ENCODE data around the gene SLC25A33. TPM values are rescaled to one million over a fixed set of nuclear protein-coding genes. Genes with fewer than 3 reads are reported as not detected.
"Not testable (repeated sequence)": the region's sequence is repeated elsewhere in the genome, so short reads cannot be mapped to it uniquely, and the experiment has no call there.

SLC25A33 gene
- total RNA-seq, 1 donor from 2014 or later, result 6.3 TPM

DNA sequence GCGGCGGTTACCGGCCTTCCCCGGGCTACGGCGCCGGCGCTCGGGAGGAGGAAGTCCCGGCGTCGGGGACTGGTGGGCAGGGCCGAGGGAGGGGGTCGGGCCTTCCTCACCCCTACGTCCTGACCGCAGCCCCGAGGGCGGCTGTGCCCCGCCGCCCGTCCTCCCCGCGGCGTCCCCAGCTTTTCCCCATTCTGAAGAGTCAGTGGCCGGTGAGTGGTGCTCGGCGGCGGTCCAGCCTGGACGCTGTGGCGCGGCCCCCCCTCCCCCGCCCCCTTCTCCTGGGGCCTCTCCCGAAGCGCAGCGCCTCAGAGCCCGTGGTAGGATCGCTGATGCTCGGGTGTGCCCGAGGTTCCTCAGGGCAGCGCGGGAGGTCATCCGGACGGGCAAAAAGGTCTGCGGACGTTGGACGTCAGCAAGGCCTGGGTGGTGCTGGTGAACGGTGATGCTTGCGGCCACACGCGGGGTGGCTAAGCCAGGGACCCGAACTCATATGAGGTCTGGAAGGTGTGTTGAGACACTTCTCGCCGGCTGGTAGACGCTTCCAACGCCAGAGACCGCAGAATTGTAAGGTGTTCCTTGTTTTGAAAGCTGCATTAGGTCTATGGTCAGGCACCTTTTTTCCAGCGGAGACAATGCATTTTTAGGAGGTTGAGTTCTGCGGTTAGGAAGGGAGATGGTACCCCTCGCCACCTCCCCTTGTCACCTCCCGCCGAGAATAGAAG lies 725 bp downstream of the SLC25A33 start:
- DNase-seq, result peak; percentile 59

DNA sequence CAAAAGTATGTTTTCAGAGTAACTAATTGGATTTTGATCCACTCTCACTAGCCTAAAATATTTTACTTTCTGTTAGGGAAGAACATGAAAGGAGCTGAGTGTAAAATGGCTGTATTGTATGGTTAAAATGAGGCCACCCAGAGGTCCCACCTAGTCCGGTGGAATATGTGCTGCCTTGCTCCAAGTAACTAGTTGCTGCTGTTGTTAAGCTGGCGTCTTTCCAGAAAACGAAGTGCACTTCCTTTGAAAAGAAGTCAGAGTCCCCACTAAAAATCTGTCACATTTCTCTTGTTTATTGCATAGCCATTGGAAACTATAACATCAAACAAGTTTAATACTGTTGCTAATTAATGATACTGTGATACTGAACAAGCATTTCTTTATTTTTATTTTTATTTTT lies 3.2 kb downstream of the SLC25A33 start:
- DNase-seq, result peak; percentile 82

DNA sequence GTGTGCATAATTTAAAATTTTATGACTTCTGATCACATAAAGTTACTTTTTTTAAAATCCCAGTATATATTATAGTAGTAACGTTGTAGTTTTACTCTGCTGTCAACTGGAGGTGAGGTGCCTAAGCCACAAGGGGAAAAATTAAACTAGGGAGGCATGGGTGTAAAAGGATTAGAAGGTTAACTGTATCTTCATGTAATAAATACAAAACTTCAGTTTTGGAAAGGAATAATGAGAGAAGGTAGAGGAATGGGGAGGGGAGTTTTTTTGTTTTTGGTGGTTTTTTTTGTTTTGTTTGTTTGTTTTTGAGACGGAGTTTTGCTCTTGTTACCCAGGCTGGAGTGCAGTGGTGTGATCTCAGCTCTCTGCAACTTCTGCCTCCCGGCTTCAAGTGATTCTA lies 5.7 kb downstream of the SLC25A33 start:
- DNase-seq, result no peak

DNA sequence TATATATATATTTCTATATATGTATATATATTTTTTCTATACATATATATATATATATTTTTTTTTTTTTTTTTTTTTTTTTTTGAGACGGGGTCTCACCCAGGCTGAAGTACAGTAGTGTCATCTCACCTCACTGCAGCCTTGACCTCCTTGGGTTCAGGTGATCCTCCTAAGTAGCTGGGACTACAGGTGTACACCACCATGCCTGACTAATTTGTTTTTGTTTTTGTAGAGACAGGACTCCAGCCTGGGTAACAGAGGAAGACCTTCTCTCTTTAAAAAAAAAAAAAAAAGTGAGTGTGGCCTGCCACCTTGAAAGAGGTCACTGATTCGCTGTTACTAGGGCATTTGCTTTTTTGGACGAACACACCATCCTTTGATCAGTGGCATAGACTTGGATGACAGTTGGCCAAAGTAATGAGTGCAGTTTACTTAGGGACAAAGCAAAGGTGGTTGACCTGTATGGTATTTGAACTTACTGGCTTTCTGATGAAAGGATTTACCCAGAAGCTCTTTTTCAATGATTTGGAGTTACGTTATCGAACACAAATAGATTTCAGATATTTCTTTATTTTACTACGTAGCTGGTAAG lies 10.8 kb downstream of the SLC25A33 start:
- DNase-seq, result no peak

DNA sequence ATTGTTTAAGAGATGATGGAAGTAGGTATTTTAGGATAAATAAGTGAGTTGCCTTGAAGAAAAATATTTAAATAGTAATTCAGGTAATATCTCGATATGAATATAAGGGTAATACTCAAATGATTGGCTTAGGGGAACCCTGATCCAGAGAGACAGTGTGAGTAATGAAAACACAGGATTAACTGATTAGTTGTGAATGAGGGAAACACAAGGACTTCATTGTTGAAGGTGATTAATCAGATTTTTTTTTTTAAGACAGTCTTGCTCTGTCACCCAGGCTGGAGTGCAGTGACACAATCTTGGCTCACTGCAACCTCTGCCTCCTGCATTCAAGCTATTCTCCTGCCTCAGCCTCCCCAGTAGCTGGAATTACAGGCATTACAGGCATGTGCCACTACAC lies 12.7 kb downstream of the SLC25A33 start:
- DNase-seq, result no peak

DNA sequence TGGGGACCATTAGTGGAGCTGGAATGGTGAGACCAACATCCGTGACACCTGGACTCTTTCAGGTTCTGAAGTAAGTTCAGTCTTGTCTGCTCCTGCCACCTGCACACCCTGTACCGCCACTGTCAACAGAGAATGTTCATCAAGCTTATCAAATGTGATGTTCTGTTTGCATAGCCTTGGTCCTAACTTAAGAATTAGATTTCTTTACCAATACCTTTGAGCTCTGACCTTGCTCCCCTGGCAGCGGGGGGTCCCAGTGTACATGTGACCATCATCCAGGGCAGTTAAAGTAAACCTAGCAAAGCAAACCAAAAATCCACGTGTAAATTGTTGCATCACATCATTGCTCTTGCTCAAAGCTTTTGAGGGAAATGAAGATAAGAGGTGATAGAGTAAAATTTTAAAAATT lies 14.5 kb downstream of the SLC25A33 start:
- no peak for DNase-seq

DNA sequence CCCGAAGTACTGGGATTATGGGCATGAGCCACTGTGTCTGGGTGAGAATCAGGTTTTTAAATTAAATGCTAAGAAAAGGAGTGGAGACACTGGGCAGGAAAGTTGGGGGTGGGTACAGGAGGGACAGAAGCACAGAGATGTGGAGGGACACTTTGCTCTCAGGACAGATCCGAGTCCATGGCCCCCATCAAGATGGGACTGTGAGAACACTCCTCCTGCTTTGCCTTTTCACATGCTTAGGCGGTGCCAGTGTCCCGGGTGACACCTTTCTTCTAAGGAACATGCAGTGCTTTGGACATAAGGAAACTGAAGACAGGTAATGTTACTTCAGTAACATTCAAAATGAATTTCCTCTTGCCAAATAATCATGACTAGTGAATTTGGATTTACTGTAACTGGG lies 16.7 kb downstream of the SLC25A33 start:
- DNase-seq, result no peak

DNA sequence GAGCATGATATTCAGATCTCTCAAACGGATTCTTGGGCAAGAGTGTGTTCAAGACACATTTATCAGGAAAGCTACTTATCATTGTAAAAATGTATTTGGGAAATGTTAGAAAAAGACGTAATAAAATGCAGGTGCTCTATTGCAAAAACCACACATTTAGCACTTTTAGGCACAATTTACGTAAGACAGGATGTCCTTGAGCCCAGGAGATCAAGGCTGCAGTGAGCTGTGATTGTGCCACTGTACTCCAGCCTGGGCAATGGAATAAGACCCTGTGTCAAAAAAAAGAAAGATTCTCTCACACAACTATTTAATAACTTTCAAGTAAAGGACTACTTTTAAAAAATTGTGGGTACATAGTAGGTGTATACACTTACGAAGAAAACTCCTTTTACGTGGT lies 18.4 kb downstream of the SLC25A33 start:
- DNase-seq, result no peak

DNA sequence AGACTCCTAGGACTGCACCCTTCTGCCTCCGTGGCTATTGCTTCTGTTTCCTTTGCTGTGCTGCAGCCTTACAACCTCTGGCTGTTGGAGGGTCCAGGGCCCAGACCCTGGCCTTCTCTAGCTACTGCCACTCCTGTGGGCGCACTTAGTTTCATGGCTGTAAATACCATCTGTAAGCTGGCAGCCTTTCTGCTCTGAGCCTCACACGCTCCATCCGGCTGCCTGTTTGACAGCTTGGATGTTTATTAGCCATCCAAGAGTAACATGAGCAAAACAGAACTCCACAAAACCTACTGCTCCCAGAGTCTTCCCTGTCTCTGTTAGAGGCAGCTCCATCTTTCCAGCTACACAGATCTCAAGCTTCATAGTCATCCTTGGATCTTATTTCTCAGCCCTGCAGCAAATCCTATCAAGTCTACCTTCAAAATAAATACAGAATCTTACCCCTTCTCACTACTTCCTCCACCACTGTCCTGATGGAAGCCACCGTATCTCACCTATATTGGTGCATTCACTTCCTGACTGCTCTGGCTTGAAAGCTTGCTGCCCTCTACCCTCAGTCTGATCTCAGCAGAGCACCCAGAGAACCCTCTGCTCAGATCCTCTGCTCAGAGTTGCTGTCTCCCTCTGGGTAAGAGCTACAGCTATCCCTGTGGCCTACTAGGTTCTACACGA lies 19.1 kb downstream of the SLC25A33 start:
- no peak for DNase-seq

DNA sequence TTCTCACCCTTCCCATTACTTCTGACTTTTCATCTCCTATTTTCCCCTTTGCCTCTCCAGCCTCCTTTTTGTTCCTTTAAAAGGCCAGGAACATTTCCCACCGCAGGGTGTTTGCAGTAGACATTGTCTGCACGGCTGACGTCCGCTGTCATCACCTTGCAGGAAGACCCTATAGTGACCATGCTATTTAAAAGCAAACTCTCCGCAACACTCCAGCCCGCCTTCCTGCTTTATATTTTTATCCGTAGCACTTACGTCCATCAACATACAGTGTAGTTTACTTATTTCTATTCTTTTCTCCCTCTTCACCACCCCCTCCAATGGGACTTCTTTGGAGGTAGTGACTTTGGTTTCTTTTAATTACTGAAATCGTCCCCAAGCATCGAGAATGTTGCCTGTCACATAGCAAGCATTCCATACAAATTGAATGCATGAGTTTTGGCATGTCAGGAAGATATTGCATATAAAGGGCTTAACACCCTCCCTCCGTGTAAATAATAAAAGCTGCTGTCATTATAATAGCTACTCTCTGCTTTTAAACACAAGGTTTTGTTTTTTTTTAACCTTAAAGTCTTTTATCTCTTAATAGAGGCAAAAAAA lies 19.8 kb downstream of the SLC25A33 start:
- no peak for DNase-seq

DNA sequence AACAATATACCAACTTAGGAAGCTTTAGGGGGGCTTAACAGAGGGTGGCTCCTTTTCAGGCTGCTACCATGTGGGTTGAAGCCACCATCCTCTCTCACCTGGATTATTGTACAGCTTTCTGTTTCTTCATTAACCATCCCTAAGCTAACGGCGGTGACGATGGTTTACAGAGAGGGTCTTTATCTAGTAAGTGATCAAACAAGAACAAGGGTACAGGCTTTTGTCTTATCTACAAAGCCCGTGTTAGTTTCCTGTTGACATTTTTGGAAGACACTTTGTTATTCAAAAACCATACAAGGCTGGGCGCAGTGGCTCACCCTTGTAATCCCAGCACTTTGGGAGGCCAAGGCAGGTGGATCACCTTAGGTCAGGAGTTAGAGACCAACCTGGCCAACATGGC lies 20.4 kb downstream of the SLC25A33 start:
- no peak for DNase-seq

DNA sequence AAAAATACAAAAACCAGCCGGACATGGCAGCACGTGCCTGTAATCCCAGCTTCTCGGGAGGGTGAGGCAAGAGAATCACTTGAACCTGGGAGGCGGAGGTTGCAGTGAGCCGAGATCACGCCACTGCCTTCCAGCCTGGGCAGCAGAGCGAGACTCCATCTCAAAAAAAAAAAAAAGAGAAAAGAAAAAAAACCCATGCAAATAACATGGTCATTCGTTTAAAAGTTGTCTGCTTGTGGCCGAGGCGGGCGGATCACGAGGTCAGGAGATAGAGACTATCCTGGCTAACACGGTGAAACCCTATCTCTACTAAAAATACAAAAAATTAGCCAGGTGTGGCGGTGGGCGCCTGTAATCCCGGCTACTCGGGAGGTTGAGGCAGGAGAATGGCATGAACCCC lies 20.8 kb downstream of the SLC25A33 start:
- not testable (repeated sequence) for DNase-seq

DNA sequence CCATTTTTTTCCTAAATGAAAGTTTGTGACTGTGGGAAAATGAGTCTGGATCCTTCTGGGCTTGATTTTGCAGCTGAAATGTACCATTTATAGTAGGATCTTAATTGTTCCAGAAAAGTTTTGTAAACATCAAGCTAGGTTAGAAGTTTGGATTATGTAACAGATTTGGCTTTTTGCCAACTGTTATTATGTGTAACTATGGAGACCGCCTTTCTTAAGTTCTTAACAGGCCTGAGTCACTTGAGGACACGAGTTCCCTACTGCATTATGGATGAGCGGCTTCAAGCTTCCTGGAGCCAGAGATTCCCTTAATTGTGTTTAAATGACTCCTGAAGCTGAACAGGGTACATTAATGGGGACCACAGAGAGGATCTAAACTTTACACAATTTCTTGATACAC lies 22.2 kb downstream of the SLC25A33 start:
- peak; percentile 94 for DNase-seq

DNA sequence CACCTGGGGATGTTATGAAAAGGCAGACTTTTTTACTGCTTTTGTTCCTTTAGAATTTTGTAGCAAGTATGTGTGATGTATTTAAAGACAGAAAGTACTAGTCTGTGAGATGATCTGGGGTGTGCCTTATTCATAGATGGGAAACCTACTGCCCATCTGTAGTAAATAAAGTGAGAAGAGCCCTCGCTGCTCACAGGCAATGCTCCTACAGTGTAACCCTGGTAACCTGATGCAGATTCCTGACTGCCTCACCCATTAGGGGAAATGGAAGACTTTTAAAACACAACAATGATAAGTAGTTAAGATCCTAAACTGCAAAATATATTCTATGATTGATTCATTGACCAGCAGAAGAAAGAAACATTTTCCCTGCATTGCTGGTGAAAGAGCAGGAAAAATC lies 30.0 kb downstream of the SLC25A33 start:
- DNase-seq, result no peak

DNA sequence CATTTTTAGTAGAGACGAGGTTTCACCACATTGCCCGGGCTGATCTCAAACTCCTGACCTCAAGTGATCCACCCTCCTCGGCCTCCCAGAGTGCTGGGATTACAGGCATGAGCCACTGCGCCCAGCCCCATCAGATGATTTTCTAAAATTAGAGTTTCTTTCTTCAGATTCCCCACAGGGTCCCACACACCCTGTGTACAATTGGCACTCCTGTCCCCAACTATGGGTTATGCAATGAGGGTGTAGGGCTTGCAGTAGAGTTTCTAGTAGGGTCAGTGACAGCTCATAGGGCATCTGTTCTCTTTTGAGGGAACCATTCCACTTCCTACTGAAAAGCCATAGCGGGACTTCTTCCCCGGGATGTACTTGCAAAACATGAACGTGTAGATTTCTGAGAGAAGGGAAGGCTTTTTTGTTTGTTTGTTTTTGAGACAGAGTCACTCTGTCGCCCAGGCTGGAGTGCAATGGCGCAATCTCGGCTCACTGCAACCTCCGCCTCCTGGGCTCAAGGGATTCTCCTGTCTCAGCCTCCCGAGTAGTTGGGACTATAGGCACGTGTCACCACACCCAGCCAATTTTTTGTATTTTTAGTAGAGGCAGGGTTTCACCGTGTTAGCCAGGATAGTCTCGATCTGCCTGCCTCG lies 31.7 kb downstream of the SLC25A33 start:
- DNase-seq, result not testable (repeated sequence)

DNA sequence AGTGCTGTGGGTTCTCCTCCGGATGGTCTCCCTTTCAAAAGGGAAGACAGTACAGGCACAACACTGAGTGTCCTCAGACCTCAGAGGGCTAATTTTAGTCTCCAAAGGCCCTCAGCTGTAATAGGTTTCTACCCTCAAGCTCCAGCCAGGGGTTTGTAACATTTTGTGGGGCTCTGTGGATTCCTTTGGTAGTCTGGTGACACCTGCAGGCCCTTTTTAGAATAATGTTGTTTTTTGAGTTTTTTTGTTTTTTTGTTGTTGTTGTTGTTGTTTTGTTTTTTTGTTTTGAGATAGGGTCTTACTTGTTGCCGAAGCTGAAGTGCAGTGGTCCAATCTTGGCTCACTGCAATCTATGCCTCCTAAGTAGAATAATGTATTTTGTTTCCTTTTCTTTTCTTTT lies 34.5 kb downstream of the SLC25A33 start:
- DNase-seq, result peak; percentile 49

DNA sequence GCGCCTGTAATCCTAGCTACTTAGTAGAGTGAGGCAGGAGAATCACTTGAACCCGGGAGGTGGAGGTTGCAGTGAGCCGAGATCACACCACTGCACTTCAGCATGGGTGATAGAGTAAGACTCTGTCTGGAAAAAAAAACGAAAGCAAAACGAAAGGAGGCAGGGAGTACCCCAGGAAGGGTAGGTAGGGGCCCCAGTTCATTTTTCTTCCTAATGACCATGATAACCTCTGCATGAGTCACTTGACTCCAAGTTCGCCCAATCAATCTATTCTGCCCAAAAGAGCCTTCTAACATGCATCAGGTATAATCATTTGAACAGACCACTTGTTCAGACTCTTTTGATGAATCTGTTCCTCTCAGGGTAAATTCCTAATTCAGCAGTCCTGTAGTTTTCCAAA lies 36.2 kb downstream of the SLC25A33 start:
- no peak for DNase-seq

DNA sequence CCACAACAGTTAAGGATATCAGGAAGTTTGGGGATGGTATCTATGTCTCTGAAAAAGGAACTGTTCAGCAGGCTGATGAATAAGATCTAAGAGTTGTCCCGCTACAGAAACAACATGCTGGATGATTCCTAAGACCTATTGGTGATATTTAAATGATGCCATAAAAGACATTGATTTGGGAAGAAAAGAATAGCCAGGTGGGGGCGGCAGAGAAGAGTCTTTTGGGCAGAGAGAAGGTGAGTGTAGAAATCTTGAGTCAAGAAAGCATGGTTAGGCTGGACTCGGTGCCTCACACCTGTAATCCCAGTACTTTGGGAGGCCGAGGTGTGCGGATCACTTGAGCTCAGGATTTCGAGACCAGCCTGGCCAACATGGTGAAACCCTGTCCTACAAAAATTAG lies 37.6 kb downstream of the SLC25A33 start:
- no peak for DNase-seq

DNA sequence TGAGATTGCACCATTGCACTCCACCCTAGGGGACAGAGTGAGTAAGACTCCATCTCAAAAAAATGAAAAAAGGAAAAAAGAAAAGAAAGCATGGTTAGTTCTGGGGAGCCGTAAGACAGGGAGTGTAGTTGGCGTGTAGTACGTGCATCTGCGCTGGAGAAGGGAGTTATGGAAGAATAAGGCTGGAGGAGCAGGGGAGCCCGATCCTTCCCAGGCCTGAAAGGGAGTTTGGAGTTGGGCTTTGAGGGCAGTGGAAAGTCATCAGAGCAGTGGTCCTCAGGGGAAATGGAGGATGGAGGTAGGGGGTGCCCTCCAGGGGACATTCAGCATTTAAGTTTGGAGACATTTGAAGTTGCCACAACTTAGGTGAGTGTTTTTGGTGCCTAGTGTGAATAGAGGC lies 38.2 kb downstream of the SLC25A33 start:
- DNase-seq, result no peak

DNA sequence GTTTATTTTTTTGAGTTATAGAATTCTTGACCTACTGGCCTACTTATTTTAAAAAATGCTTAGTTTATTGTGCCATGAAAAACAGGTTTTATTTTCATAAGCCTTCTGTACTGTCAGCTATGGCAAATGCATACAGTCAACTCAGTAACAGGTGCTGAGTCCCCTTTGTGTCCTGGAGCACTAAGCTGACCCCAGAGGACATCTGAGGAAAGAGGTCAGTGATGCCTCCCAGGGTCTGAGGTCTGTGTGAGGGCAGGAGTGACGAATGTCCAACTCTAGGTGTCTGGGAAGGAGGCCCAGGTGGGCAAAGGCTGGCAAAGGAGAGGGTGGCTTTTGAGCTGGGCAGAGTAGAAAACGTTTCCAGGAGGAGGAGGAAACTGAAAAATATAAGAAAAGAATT lies 41.7 kb downstream of the SLC25A33 start:
- DNase-seq, result no peak

DNA sequence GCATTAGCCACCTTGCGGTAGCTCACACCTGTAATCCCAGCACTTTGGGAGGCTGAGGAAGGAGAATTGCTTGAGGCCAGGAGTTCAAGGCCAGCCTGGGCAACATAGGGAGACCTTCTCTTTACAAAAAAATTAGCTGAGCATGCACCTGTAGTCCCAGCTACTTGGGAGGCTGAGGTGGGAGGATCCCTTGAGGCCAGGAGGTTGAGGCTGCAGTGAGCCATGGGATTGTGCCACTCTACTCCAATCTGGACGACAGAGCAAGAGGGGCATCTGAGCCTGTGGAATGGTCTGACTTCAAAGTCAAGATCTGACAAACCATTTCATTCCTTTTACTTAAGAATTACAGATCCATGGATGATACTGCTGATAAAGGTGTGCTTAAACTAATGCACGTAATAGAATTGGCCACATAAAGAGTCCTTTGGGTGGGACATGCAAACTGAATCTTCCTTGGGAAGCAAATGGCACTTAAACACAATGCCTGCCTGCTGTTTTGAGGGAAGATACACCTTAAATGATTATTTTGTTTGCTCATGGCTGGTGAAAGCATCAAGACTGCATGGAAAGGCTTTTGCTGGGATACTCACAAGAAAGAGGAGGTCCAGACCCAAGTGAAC lies 47.0 kb downstream of the SLC25A33 start:
- DNase-seq, result no peak

DNA sequence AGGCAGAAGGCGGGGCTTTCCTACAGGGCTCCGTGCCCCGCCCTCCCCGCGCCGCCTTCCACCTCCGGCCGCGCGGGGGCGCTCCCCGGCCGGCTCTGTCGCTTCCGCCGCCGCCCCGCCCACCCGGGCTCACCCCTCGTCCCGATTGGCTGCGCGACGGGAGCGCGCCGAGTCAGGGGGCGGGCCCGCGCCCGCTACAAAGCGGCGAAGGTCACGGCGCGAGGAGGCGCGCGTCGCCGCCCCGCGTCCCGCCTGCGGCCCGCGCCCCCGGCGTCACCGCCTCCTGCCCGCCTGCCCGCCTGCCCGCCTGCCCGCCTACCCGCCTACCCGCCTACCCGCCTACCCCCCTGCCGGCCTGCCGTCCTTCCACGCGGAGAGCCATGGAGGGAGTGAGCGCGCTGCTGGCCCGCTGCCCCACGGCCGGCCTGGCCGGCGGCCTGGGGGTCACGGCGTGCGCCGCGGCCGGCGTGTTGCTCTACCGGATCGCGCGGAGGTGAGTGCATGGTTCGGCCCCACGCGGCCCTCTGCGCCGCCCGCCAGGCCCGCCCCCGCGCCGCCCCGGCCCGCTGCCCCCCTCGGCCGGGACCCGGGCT lies 49.4 kb downstream of the SLC25A33 start, which contains the start of gene TMEM201:
TMEM201 (plus strand) TSS at position 361 of the 593 bp plus-strand sequence; CDS start at position 381, 20 bp downstream.
- DNase-seq, result peak; percentile 94
